Stomach (tissue), 19 donors: ENCODE measurements around the gene FYN. TPM values are rescaled to one million over a fixed set of nuclear protein-coding genes. Genes with fewer than 3 reads are reported as not detected.

ENCODE experiments used
- DNase-seq, 2 donors: peaks; one replicate each; pipeline versions ENCODE4 v3.0.0 to v3.0.0-alpha.2; 2013 to 2019
- H3K27ac ChIP-seq, 5 donors: fragments of 200-600 bp in 4 of 5; sonication (generic) in 4 of 5; one replicate each; pipeline ENCODE4 v1.5.1; 2013 to 2019; ENCODE audit warnings: mild to moderate bottlenecking in 1 of 5, moderate library complexity in 1 of 5
- H3K27me3 ChIP-seq, 3 donors: fragments of 200-600 bp; sonication (generic); one replicate each; pipeline ENCODE4 v1.5.1; 2017 to 2019; ENCODE audit warnings: mixed run types in 1 of 3
- H3K36me3 ChIP-seq, 4 donors: fragments of 200-600 bp; sonication (generic); 1 replicate in 3 of 4; 2 replicates in 1 of 4; pipeline ENCODE4 v1.5.1; 2016 to 2019
- H3K4me1 ChIP-seq, 4 donors: fragments of 200-600 bp; sonication (generic); one replicate each; pipeline ENCODE4 v1.5.1; 2016 to 2019
- H3K4me3 ChIP-seq, 4 donors: fragments of 200-600 bp; sonication (generic) in 3 of 4; one replicate each; pipeline ENCODE4 v1.5.1; 2016 to 2019; ENCODE audit warnings: mild to moderate bottlenecking in 1 of 4
- H3K9me3 ChIP-seq, 4 donors: fragments of 200-600 bp; sonication (generic); one replicate each; pipeline ENCODE4 v1.5.1; 2016 to 2019
- CTCF ChIP-seq, 7 experiments: fragments of 450-650 bp in 4 of 7; fragments of 200-600 bp in 3 of 7; sonication (generic) in 3 of 7; IDR thresholded peaks; one replicate each; pipeline ENCODE4 v1.5.1; 2016 to 2019; ENCODE audit warnings: antibody characterized with exemption in 7 of 7, control low read depth in 2 of 7, mild to moderate bottlenecking in 1 of 7
- EP300 ChIP-seq: sonication (generic); formaldehyde crosslinking; IDR thresholded peaks from one replicate; pipeline ENCODE4 v1.6.1; 2017; ENCODE audit warnings: antibody characterized with exemption
- POLR2A ChIP-seq, 4 donors: fragments of 450-650 bp; IDR thresholded peaks; one replicate each; pipeline ENCODE4 v1.6.1; 2016; ENCODE audit warnings: antibody characterized with exemption in 4 of 4, control low read depth in 2 of 4, mild to moderate bottlenecking in 1 of 4, moderate library complexity in 1 of 4
- POLR2AphosphoS5 ChIP-seq, 3 donors: sonication (generic); formaldehyde crosslinking; IDR thresholded peaks; one replicate each; pipeline ENCODE4 v1.6.1; 2016; ENCODE audit warnings: antibody characterized with exemption in 3 of 3
- WGBS, 5 donors: extraction: QIAGEN DNeasy Blood & Tissue Kit in 3 of 5; methylation state at CpG; one replicate each; pipeline versions ENCODE4 v1.1.5 to v1.1.7; 2013 to 2018; 5-methylcytosine and 5-hydroxymethylcytosine counted together
- intact Hi-C: fragments of 100-400 bp; cut with DNase I; formaldehyde crosslinking; loops from one replicate; pipeline ENCODE4 v1.15.1; 2023; ENCODE audit warnings: low total_unique reads
- long read RNA-seq, 10 donors: transcript quantifications; one replicate each; lab custom pipeline, GENCODE V29; 2026
- polyA plus RNA-seq, 3 donors: library from polyadenylated mRNA; stranded (reverse); fragments of 200-250 nt; gene quantifications; one replicate each; pipeline ENCODE4 v1.2.3, GENCODE V29; 2013
- total RNA-seq, 5 donors: library from RNA; depleted of rRNA; stranded (reverse); fragments of >200 nt; gene quantifications; one replicate each; pipeline versions ENCODE4 v1.1.0 to v1.2.3, GENCODE V29; 2014 to 2016
- donor health status: healthy with polysubstance abuse.
- donor health status: Bipolar disorder and iron deficiency.
- donor health status: healthy.

The FYN gene
- total RNA-seq, result 100 to 1,000 TPM in 2 of 5 donors, 10 to 100 TPM in 2, 1 to 10 TPM in 1; 8.4 to 146 (median 81.7) TPM
- polyA plus RNA-seq, result 10 to 100 TPM; 15.8 to 22.7 (median 18.0) TPM
- long read RNA-seq, donor 1, partial matches to known transcripts, result 0 of 1 reads
- long read RNA-seq, donor 1, other reads (novel, unspliced or antisense), result 0 of 1 reads
- long read RNA-seq, donor 2, transcript FYN-202 (14 exons, 3,628 nt), result major isoform, 6 of 9 reads
- long read RNA-seq, donor 2, partial matches to known transcripts, result 0 of 9 reads
- long read RNA-seq, donor 2, other reads (novel, unspliced or antisense), result 0 of 9 reads
- long read RNA-seq, donor 3, partial matches to known transcripts, result 0 of 3 reads
- long read RNA-seq, donor 3, other reads (novel, unspliced or antisense), result 0 of 3 reads
- long read RNA-seq, donor 4, result 0 reads
- long read RNA-seq, donor 5, partial matches to known transcripts, result 8 of 12 reads
- long read RNA-seq, donor 5, other reads (novel, unspliced or antisense), result 0 of 12 reads
- long read RNA-seq, donor 6, transcript FYN-202 (14 exons, 3,628 nt), result major isoform, 7 of 15 reads
- long read RNA-seq, donor 6, partial matches to known transcripts, result 7 of 15 reads
- long read RNA-seq, donor 6, other reads (novel, unspliced or antisense), result 0 of 15 reads
- long read RNA-seq, donor 7, partial matches to known transcripts, result 0 of 6 reads
- long read RNA-seq, donor 7, other reads (novel, unspliced or antisense), result 0 of 6 reads
- long read RNA-seq, donor 8, partial matches to known transcripts, result 0 of 3 reads
- long read RNA-seq, donor 8, other reads (novel, unspliced or antisense), result 0 of 3 reads
- long read RNA-seq, donor 9, partial matches to known transcripts, result 0 of 3 reads
- long read RNA-seq, donor 9, other reads (novel, unspliced or antisense), result 0 of 3 reads
- long read RNA-seq, donor 10, partial matches to known transcripts, result 0 of 5 reads
- long read RNA-seq, donor 10, other reads (novel, unspliced or antisense), result 0 of 5 reads

- H3K27me3 ChIP-seq, result peaks cover 0 to 11% (median 0%) of the 10 kb centered on the region in 3 donors
- peaks cover 0 to 6% (median 0%) of the 10 kb centered on the region in 4 donors for H3K9me3 ChIP-seq
- 0% methylated on average over 34 to 75 of the region's 75 CpGs for WGBS, 5 donors
- H3K4me3 ChIP-seq, result peak within 1 kb of the TSS; percentile 68 to 88 (median 79)
- intact Hi-C loops, result loop anchor here (10.0 kb wide), 2 partner anchors 121 to 149 kb away; no protein-coding TSS in a partner anchor
- peak; percentile 97 to 100 for DNase-seq
- H3K36me3 ChIP-seq, result no peaks in the 10 kb centered on the region
- TF ChIP-seq CTCF (IDR thresholded peaks at IDR 0.05), result peak in 5 of 7 experiments; percentile 33 to 57 (median 45)
- peak in 1 of 4 donors; percentile 39 for TF ChIP-seq POLR2A (IDR thresholded peaks at IDR 0.05)
- no peak for TF ChIP-seq EP300
- TF ChIP-seq POLR2AphosphoS5 (IDR thresholded peaks at IDR 0.05), result peak; percentile 91 to 97 (median 96)
- H3K4me1 ChIP-seq, result peaks cover 5 to 48% (median 36%) of the 10 kb centered on the region in 4 donors
- H3K27ac ChIP-seq, result peak within 1 kb of the TSS; percentile 77 to 92 (median 90)
Observed at GRCh38 chr6:111873178-111874024, at the start of gene FYN. Gene FYN, minus strand, starts transcription at chr6:111873452. Its CDS starts 153,401 bp downstream, at chr6:111720051.

- Histone ChIP-seq H3K4me1 (no peaks in the 10 kb centered on the region), H3K27ac (no peak overlapping the region), H3K4me3 (no peak overlapping the region), H3K9me3 (no peaks in the 10 kb centered on the region), H3K36me3 (no peaks in the 10 kb centered on the region), H3K27me3 (no peaks in the 10 kb centered on the region)
- intact Hi-C loops, result no loop called here
- no peak for DNase-seq
- no peak for TF ChIP-seq POLR2A (IDR thresholded peaks at IDR 0.05)
- TF ChIP-seq POLR2AphosphoS5 (IDR thresholded peaks at IDR 0.05), result no peak
Observed at GRCh38 chr6:111922454-111923297, 49.4 kb upstream of the FYN start.

GRCh38 chr6:111921103-111921502 is 47.9 kb upstream of the FYN start:
- no peaks in the 10 kb centered on the region for H3K27me3 ChIP-seq
- H3K36me3 ChIP-seq, result no peaks in the 10 kb centered on the region
- intact Hi-C loops, result no loop called here
- H3K4me3 ChIP-seq, result no peak overlapping the region
- TF ChIP-seq POLR2AphosphoS5 (IDR thresholded peaks at IDR 0.05), result no peak
- TF ChIP-seq CTCF (IDR thresholded peaks at IDR 0.05), result no peak
- no peak for TF ChIP-seq POLR2A (IDR thresholded peaks at IDR 0.05)
- TF ChIP-seq EP300, result no peak
- H3K27ac ChIP-seq, result no peak overlapping the region
- 90 to 100% (median 93%) methylated on average over 1 of the region's 1 CpG for WGBS, 5 donors
- no peaks in the 10 kb centered on the region for H3K9me3 ChIP-seq
- DNase-seq, result no peak
- no peaks in the 10 kb centered on the region for H3K4me1 ChIP-seq

- no peak for DNase-seq
- intact Hi-C loops, result no loop called here
- 85 to 91% (median 89%) methylated on average over 7 of the region's 7 CpGs for WGBS, 5 donors
- Histone ChIP-seq H3K4me1 (no peaks in the 10 kb centered on the region), H3K9me3 (no peaks in the 10 kb centered on the region), H3K27ac (no peak overlapping the region), H3K27me3 (no peaks in the 10 kb centered on the region), H3K36me3 (no peaks in the 10 kb centered on the region), H3K4me3 (no peak overlapping the region)
- TF ChIP-seq POLR2A (IDR thresholded peaks at IDR 0.05) (no peak), POLR2AphosphoS5 (IDR thresholded peaks at IDR 0.05) (no peak)
Observed at GRCh38 chr6:111920578-111920977, 47.3 kb upstream of the FYN start.
